Mesendoderm (in vitro differentiated cells): ENCODE measurements around the gene KCNF1.

Experiments
- DNase-seq: peaks from one replicate; pipeline ENCODE4 v3.0.0; 2013
- H2AK5ac ChIP-seq: 2 replicates; pipeline ENCODE4 v1.6.1; 2013; ENCODE audit warnings: low read length, inconsistent platforms
- H2BK120ac ChIP-seq: 2 replicates; pipeline ENCODE4 v1.6.1; 2013; ENCODE audit warnings: low read depth, mild to moderate bottlenecking, low read length, moderate library complexity, mixed read lengths
- H2BK15ac ChIP-seq: replicated peaks from 2 replicates; pipeline ENCODE4 v1.6.1; 2013; ENCODE audit warnings: low read depth, mild to moderate bottlenecking, moderate library complexity
- H2BK5ac ChIP-seq: 2 replicates; pipeline ENCODE4 v1.6.1; 2013; ENCODE audit warnings: low read length, inconsistent platforms
- H3K18ac ChIP-seq: 2 replicates; pipeline ENCODE4 v1.6.1; 2013; ENCODE audit warnings: mild to moderate bottlenecking, low read length, mixed read lengths
- H3K23ac ChIP-seq: one replicate; pipeline ENCODE4 v1.6.1; 2013; ENCODE audit warnings: low read length
- H3K27ac ChIP-seq: 2 replicates; pipeline ENCODE4 v1.5.1; 2013; ENCODE audit warnings: low read depth, mild to moderate bottlenecking, inconsistent platforms, low read length, moderate library complexity
- H3K27me3 ChIP-seq: 2 replicates; pipeline ENCODE4 v1.6.1; 2013; ENCODE audit warnings: low read length, control low read depth, mild to moderate bottlenecking, inconsistent platforms; ENCODE audit not compliant: insufficient read depth, poor library complexity
- H3K36me3 ChIP-seq: 2 replicates; pipeline ENCODE4 v1.6.1; 2013; ENCODE audit warnings: low read length, inconsistent platforms; ENCODE audit not compliant: control insufficient read depth, insufficient read depth
- H3K4ac ChIP-seq: one replicate; pipeline ENCODE4 v1.6.1; 2013; ENCODE audit warnings: low read depth, mild to moderate bottlenecking, low read length, moderate library complexity
- H3K4me1 ChIP-seq: 2 replicates; pipeline ENCODE4 v1.6.1; 2013; ENCODE audit warnings: low read depth, low read length, inconsistent platforms; ENCODE audit not compliant: control insufficient read depth
- H3K4me2 ChIP-seq: 2 replicates; pipeline ENCODE4 v1.6.1; 2013; ENCODE audit warnings: low read length
- H3K4me3 ChIP-seq: 2 replicates; pipeline ENCODE4 v1.5.1; 2013; ENCODE audit warnings: mild to moderate bottlenecking, low read length
- H3K56ac ChIP-seq: one replicate; pipeline ENCODE4 v1.6.1; 2013; ENCODE audit warnings: low read length
- H3K79me1 ChIP-seq: 2 replicates; pipeline ENCODE4 v1.6.1; 2013; ENCODE audit warnings: low read length, inconsistent platforms
- H3K79me2 ChIP-seq: 2 replicates; pipeline ENCODE4 v1.6.1; 2013; ENCODE audit warnings: mild to moderate bottlenecking, low read length; ENCODE audit not compliant: control insufficient read depth, insufficient read depth
- H3K9ac ChIP-seq: 2 replicates; pipeline ENCODE4 v1.6.1; 2013; ENCODE audit warnings: low read length, inconsistent platforms
- H4K5ac ChIP-seq: one replicate; pipeline ENCODE4 v1.6.1; 2013; ENCODE audit warnings: low read length
- H4K8ac ChIP-seq: one replicate; pipeline ENCODE4 v1.6.1; 2013; ENCODE audit warnings: low read depth, mild to moderate bottlenecking, control low read depth, low read length, moderate library complexity
- WGBS: extraction: QIAGEN DNeasy Blood & Tissue Kit; methylation state at CpG from one replicate; pipeline ENCODE4 v1.1.7; 2013; ENCODE audit warnings: low lambda C conversion rate, missing lambda C conversion rate; ENCODE audit not compliant: insufficient coverage; ENCODE audit errors: extremely low coverage; 5-methylcytosine and 5-hydroxymethylcytosine counted together

Gene KCNF1

DNA sequence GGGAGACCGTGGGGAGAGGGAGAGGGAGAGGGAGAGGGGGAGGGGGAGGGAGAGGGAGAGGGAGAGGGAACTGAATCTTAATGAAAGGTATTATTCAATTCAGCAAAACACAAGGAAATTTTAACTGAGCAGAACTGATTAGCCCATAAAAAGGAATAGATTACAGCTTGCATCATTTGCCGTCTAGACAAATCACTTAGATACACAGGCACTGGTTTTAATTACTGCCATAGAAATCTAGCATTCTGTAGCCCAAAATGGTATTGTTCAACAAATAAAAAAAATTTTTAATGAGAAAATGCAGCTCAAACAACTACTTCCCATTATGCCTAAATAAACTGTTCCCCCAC, 7.9 kb upstream of the KCNF1 start:
- Histone ChIP-seq H3K4me2 (no peak overlapping the region), H3K27me3 (no peaks in the 10 kb centered on the region), H2BK5ac (no peak overlapping the region), H2BK120ac (no peak overlapping the region), H3K36me3 (no peaks in the 10 kb centered on the region), H2AK5ac (no peak overlapping the region), H3K27ac (no peak overlapping the region), H3K18ac (no peak overlapping the region), H3K79me2 (no peaks in the 10 kb centered on the region), H3K4me3 (no peak overlapping the region), H3K56ac (no peak overlapping the region), H3K23ac (no peak overlapping the region), H4K8ac (no peak overlapping the region), H3K79me1 (no peaks in the 10 kb centered on the region), H3K4ac (no peak overlapping the region), H3K4me1 (no peaks in the 10 kb centered on the region), H2BK15ac (no peak overlapping the region), H4K5ac (no peak overlapping the region), H3K9ac (no peak overlapping the region)
- no CpG with 5 or more reads among the region's 2 CpGs for WGBS
- DNase-seq, result no peak

DNA sequence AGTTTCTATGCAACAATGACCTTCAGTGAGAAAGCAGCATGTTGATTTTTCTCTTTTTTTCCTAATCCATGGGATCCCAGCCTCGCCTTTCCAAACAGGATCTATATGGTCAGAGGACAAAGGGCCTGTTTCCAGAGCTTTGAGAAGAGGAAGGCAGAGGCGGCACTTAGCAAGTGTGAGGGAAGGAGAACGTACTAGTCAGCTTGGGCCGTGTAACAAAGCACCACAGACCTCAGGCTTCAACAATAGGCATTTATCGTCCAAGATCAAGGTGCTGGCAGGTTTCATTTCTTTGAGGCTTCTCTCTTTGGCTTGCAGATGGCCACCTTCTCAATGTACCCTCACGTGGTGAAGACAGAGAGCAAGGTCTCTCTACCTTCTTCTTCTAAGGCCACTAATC, 7.3 kb upstream of the KCNF1 start:
- no peak for DNase-seq
- Histone ChIP-seq H2BK5ac (no peak overlapping the region), H3K79me1 (no peaks in the 10 kb centered on the region), H3K18ac (no peak overlapping the region), H3K27ac (no peak overlapping the region), H2AK5ac (no peak overlapping the region), H4K5ac (no peak overlapping the region), H3K36me3 (no peaks in the 10 kb centered on the region), H2BK120ac (no peak overlapping the region), H3K4me3 (no peak overlapping the region), H4K8ac (no peak overlapping the region), H3K79me2 (no peaks in the 10 kb centered on the region), H3K4me1 (peaks cover 3% of the 10 kb centered on the region), H3K4ac (no peak overlapping the region), H3K9ac (no peak overlapping the region), H3K4me2 (no peak overlapping the region), H2BK15ac (no peak overlapping the region), H3K56ac (no peak overlapping the region), H3K27me3 (no peaks in the 10 kb centered on the region), H3K23ac (no peak overlapping the region)
- no CpG with 5 or more reads among the region's 6 CpGs for WGBS

DNA sequence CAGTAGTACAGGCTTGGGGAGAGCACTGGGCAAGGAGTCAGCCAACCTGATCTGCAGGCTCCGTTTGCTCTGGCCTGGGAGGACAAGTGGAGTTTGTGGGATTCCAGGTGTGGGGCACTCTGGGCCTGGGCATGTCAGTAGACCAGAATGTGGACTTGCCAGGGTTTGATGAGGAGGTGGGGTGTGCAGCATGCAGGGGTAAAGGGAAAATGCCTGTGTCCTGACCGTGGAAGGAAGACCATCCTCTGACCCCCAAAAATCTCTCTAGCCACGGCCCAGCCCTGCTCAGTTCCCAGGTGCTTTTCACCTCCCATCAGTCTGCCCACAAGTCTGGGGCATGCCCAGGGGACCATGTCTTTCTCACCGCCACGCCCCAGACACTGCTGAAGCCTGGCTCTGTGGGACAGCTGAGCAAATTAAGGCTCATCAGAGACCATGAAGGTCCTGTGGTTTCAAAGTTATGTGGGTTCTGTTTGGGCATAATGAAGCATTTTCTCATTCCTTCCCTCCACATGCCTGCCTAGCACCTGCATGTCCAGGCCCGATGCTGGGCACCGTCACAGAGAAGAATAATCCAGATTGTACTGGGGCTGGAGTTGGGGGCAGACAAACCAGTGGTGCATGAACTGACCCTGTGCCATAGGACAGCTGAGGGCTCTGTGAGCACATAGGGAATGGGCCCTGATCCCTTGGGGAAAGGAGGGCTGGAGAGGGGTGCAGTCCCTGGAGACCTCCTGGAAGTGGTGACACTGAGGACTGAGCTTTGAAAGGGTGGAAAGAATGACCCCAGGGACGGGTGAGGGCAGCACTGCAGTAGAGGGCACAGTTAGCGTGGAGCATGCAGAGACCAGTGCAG, 6.5 kb upstream of the KCNF1 start:
- Histone ChIP-seq H2BK15ac (no peak overlapping the region), H3K4me1 (peaks cover 7% of the 10 kb centered on the region), H3K27ac (no peak overlapping the region), H3K27me3 (no peaks in the 10 kb centered on the region), H2BK5ac (no peak overlapping the region), H3K36me3 (no peaks in the 10 kb centered on the region), H3K4me2 (no peak overlapping the region), H4K8ac (no peak overlapping the region), H3K18ac (no peak overlapping the region), H3K79me2 (no peaks in the 10 kb centered on the region), H2BK120ac (no peak overlapping the region), H3K9ac (no peak overlapping the region), H2AK5ac (no peak overlapping the region), H3K4me3 (no peak overlapping the region), H4K5ac (no peak overlapping the region), H3K56ac (no peak overlapping the region), H3K4ac (no peak overlapping the region), H3K23ac (no peak overlapping the region), H3K79me1 (no peaks in the 10 kb centered on the region)
- DNase-seq, result no peak
- WGBS, result no CpG with 5 or more reads among the region's 9 CpGs

DNA sequence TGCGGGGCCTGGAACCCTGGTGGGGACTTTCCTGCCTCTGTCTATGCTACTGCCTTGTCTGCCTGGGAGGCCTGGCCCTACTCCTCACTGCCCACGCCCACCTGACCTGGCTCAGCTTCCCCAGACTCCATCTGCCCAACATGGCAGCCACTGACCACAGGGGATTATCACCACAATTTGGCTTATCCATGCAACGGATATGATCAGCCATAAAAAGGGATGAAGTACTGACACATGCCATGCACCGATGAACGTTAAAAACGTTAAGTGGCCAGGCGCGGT, 5.9 kb upstream of the KCNF1 start:
- H3K27me3 ChIP-seq, result no peaks in the 10 kb centered on the region
- WGBS, result no CpG with 5 or more reads among the region's 8 CpGs
- no peak overlapping the region for H2BK15ac ChIP-seq
- H3K4me2 ChIP-seq, result no peak overlapping the region
- H3K79me1 ChIP-seq, result no peaks in the 10 kb centered on the region
- no peak overlapping the region for H3K4me3 ChIP-seq
- no peak overlapping the region for H2BK5ac ChIP-seq
- H3K18ac ChIP-seq, result no peak overlapping the region
- no peak overlapping the region for H3K56ac ChIP-seq
- no peak for DNase-seq
- no peaks in the 10 kb centered on the region for H3K36me3 ChIP-seq
- H3K4me1 ChIP-seq, result peaks cover 11% of the 10 kb centered on the region
- H3K9ac ChIP-seq, result no peak overlapping the region
- H3K27ac ChIP-seq, result no peak overlapping the region
- no peak overlapping the region for H2BK120ac ChIP-seq
- H2AK5ac ChIP-seq, result no peak overlapping the region
- H3K4ac ChIP-seq, result no peak overlapping the region
- no peak overlapping the region for H4K5ac ChIP-seq
- H3K79me2 ChIP-seq, result no peaks in the 10 kb centered on the region
- no peak overlapping the region for H3K23ac ChIP-seq
- H4K8ac ChIP-seq, result no peak overlapping the region

DNA sequence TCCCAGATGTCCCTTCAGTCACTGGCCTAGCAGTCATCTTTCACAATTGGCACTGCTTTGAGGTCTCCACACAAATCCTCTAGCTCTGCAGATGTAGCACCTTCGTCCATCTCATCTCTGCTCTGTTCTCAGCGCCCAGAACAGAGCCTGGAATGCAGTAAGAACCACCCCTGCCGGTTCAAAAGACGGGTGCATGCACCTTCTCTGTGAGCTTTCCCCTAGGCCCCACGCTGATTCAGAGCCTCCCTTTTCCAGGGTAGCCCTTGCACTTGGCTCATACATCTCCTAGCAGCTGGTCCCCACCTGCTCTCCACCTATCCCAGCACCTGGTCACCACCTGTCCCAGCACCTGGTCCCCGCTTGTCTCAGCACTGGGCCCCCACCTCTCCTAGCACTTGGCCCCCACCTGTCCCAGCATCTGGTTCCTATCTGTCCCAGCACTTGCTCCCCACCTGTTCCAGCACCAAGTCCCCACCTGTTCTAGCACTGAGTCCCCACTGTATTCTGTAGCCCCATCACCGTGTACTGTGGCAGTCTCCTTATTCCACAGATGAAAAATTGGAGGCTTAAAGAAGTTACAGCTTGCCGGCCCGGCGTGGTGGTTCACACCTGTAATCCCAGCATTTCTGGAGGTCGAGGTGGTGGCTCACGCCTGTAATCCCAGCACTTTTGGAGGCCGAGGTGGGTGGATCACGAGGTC, 4.7 kb upstream of the KCNF1 start:
- H2BK15ac ChIP-seq, result no peak overlapping the region
- no peak overlapping the region for H2BK120ac ChIP-seq
- no peaks in the 10 kb centered on the region for H3K36me3 ChIP-seq
- H3K27me3 ChIP-seq, result no peaks in the 10 kb centered on the region
- no peak overlapping the region for H4K5ac ChIP-seq
- no peaks in the 10 kb centered on the region for H3K79me1 ChIP-seq
- no peaks in the 10 kb centered on the region for H3K79me2 ChIP-seq
- WGBS, result no CpG with 5 or more reads among the region's 14 CpGs
- no peak overlapping the region for H3K9ac ChIP-seq
- H2AK5ac ChIP-seq, result no peak overlapping the region
- peaks cover 13% of the 10 kb centered on the region for H3K4me1 ChIP-seq
- H3K18ac ChIP-seq, result no peak overlapping the region
- H3K27ac ChIP-seq, result no peak overlapping the region
- H3K4me3 ChIP-seq, result no peak overlapping the region
- no peak overlapping the region for H2BK5ac ChIP-seq
- no peak for DNase-seq
- H3K4me2 ChIP-seq, result no peak overlapping the region
- no peak overlapping the region for H3K23ac ChIP-seq
- no peak overlapping the region for H3K56ac ChIP-seq
- no peak overlapping the region for H4K8ac ChIP-seq
- H3K4ac ChIP-seq, result no peak overlapping the region

DNA sequence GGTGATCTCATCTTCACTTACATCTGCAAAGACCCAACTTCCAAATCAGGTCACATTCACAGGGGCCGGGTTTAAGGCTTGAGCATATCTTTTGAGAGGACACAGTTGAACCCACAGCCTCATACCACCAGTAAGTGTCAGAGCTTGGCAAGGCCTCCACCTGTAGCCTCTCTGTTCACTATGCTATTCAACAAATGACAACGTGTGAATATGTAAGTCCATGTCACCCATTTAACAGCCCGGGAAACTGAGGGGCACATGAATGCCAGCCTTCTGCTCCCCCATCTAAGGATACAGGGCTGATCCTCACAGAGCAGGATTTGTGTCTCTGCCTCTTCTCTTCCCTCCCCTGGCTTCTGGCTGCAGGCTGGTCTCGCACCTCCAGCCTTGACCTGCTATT, 3.5 kb upstream of the KCNF1 start:
- H3K4me1 ChIP-seq, result peaks cover 13% of the 10 kb centered on the region
- no peak overlapping the region for H3K56ac ChIP-seq
- H3K4me3 ChIP-seq, result no peak overlapping the region
- no peak overlapping the region for H2BK15ac ChIP-seq
- H3K9ac ChIP-seq, result no peak overlapping the region
- no peaks in the 10 kb centered on the region for H3K36me3 ChIP-seq
- H2AK5ac ChIP-seq, result no peak overlapping the region
- no peak for DNase-seq
- no peak overlapping the region for H4K8ac ChIP-seq
- H3K79me2 ChIP-seq, result no peaks in the 10 kb centered on the region
- H4K5ac ChIP-seq, result no peak overlapping the region
- H3K79me1 ChIP-seq, result no peaks in the 10 kb centered on the region
- H3K4me2 ChIP-seq, result no peak overlapping the region
- H3K27ac ChIP-seq, result no peak overlapping the region
- H3K4ac ChIP-seq, result no peak overlapping the region
- H2BK5ac ChIP-seq, result no peak overlapping the region
- no peak overlapping the region for H2BK120ac ChIP-seq
- no peaks in the 10 kb centered on the region for H3K27me3 ChIP-seq
- no peak overlapping the region for H3K23ac ChIP-seq
- WGBS, result no CpG with 5 or more reads among the region's 4 CpGs
- no peak overlapping the region for H3K18ac ChIP-seq
